ENCODE data around the gene NBL1.

DNA sequence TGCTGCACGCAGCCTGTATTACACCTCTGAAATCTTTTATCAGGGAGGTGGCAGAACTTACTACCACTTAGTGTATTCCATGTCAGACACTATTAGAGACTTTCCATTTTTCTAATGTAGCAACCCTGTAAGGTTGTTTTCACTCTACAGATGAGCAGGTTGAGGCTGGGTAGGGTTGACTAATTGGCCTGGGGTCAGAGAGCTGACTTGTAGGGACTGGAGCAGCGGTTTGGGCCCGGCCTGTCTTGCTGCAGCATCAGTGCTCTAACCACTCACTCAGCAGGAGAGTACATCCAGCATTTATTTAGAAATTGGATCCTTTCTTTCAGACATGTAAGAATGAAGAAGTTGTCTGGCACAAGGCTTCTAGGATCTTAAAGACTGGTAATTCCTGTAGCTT, 25.7 kb upstream of the NBL1 start:
- TF ChIP-seq, protein P1, sequence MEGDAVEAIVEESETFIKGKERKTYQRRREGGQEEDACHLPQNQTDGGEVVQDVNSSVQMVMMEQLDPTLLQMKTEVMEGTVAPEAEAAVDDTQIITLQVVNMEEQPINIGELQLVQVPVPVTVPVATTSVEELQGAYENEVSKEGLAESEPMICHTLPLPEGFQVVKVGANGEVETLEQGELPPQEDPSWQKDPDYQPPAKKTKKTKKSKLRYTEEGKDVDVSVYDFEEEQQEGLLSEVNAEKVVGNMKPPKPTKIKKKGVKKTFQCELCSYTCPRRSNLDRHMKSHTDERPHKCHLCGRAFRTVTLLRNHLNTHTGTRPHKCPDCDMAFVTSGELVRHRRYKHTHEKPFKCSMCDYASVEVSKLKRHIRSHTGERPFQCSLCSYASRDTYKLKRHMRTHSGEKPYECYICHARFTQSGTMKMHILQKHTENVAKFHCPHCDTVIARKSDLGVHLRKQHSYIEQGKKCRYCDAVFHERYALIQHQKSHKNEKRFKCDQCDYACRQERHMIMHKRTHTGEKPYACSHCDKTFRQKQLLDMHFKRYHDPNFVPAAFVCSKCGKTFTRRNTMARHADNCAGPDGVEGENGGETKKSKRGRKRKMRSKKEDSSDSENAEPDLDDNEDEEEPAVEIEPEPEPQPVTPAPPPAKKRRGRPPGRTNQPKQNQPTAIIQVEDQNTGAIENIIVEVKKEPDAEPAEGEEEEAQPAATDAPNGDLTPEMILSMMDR (IDR thresholded peaks at IDR 0.05; ENCODE audit: insufficient read depth, low read length, poor library complexity, severe bottlenecking), result no peak
- no peak for TF ChIP-seq EZH2phosphoT487 (conservative IDR thresholded peaks at IDR 0.05; ENCODE audit: low read length)
